ENCODE results near the gene NKAPD1.

- TF ChIP-seq GATA3 (IDR thresholded peaks at IDR 0.05; ENCODE audit: low read depth, low read length) (no peak), GATA2 (IDR thresholded peaks at IDR 0.05; ENCODE audit: low read depth, low read length) (no peak)
Observed at GRCh38 chr11:112123129-112123528, 49.0 kb downstream of the NKAPD1 start.

All from SH-SY5Y (cell line).